ENCODE data around the gene UQCRQ. TPM values are rescaled to one million over a fixed set of nuclear protein-coding genes. Genes with fewer than 3 reads are reported as not detected.

The UQCRQ gene
- total and polyA plus RNA-seq, 2 experiments from 2014 or later = 104 to 1,308 TPM

DNA sequence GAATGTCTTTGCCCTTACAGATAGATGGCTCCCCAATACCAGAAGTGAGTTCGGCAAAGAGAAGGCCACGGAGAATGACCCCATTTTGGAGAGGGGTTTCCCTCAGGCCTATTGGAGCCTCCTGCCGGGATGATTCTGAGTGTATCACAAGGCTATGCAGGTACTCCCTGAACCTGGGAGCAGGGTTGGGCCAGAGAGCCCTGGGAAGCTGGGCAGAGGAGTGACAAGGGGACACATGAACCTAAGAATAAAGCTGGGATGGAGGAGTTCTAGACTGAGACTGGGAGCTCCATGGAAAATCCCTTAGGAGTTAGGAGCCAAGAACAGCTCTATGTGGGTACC, 7.5 kb downstream of the UQCRQ start (continued):
- TF ChIP-seq EZH2phosphoT487 (IDR thresholded peaks at IDR 0.05; ENCODE audit: unreplicated experiment) (no peak), STAT1 (IDR thresholded peaks at IDR 0.05; ENCODE audit: unreplicated experiment) (no peak), JUNB (IDR thresholded peaks at IDR 0.05; ENCODE audit: unreplicated experiment) (no peak), ZNF114 (CRISPR knock-in tag; IDR thresholded peaks at IDR 0.05) (no peak)
- TF ChIP-seq, protein P1, sequence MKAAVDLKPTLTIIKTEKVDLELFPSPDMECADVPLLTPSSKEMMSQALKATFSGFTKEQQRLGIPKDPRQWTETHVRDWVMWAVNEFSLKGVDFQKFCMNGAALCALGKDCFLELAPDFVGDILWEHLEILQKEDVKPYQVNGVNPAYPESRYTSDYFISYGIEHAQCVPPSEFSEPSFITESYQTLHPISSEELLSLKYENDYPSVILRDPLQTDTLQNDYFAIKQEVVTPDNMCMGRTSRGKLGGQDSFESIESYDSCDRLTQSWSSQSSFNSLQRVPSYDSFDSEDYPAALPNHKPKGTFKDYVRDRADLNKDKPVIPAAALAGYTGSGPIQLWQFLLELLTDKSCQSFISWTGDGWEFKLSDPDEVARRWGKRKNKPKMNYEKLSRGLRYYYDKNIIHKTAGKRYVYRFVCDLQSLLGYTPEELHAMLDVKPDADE (IDR thresholded peaks at IDR 0.05) = no peak

DNA sequence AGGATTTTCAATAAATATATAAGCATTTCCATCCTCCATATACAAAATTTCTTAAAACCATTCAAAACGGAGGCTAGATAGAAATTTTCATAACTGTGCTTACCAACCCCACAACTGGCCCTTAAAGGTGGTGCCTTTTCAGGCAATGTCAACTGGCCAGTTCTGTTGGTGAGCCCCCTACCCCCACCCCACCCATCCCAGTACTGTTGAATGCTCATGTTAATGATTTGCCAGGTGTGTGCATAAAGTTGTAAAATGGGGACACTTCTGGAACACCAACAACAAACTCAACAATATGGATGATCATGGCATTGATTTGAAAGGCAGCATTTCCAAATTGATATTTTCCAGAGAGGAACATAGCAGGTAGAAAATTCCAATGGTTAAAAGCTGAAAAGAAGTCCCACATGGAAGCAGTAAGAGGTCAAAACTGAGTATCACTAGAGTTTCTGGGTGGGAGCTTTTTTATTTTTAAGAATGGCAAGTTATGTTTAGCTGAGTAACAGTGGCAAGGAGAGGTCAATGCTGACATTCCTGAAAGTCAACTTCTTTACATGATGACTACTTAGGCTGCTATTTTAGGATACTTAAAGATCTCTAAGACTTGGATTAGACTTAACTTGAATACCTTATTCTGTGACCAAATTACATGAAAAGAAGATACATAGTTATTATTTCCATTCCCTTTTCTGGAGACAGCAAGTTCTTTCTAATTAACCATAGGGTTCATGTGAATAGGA, 9.7 kb downstream of the UQCRQ start:
- peaks cover 2% of the 10 kb centered on the region; the same call in 1 of the 2 replicates for H3F3A ChIP-seq (replicated peaks; ENCODE audit: low read depth)
- no peaks in the 10 kb centered on the region for H3K79me2 ChIP-seq (replicated peaks; ENCODE audit: insufficient read depth)
- H4K20me1 ChIP-seq (replicated peaks; ENCODE audit: insufficient read depth) = no peaks in the 10 kb centered on the region; the same call in 1 of the 2 replicates
- no peak for DNase-seq (ENCODE audit: low spot score)
- Mint-ChIP-seq H3K27ac (no peak overlapping the region), H3K9me3 (no peaks in the 10 kb centered on the region), H3K36me3 (ENCODE audit: low read depth) (peaks cover 17% of the 10 kb centered on the region), H3K27me3 (ENCODE audit: insufficient read depth, low read depth, poor library complexity) (peaks cover 5% of the 10 kb centered on the region), H3K4me3 (no peak overlapping the region), H3K4me1 (no peaks in the 10 kb centered on the region)
- H3K27ac ChIP-seq (ENCODE audit: low read depth) = no peak overlapping the region
- H3K4me1 ChIP-seq (ENCODE audit: insufficient read depth) = no peaks in the 10 kb centered on the region
- no peak overlapping the region for H3K4me3 ChIP-seq
- no peaks in the 10 kb centered on the region for H3K9me2 ChIP-seq (ENCODE audit: insufficient read depth)
- no peak overlapping the region for H3K4me2 ChIP-seq
- no peaks in the 10 kb centered on the region for H3K27me3 ChIP-seq (ENCODE audit: insufficient read depth)
- no peak for ATAC-seq
- no peak overlapping the region for H2AFZ ChIP-seq
- H3K36me3 ChIP-seq (ENCODE audit: insufficient read depth) = peaks cover 5% of the 10 kb centered on the region; the same call in 1 of the 2 replicates
- TF ChIP-seq, protein P2, sequence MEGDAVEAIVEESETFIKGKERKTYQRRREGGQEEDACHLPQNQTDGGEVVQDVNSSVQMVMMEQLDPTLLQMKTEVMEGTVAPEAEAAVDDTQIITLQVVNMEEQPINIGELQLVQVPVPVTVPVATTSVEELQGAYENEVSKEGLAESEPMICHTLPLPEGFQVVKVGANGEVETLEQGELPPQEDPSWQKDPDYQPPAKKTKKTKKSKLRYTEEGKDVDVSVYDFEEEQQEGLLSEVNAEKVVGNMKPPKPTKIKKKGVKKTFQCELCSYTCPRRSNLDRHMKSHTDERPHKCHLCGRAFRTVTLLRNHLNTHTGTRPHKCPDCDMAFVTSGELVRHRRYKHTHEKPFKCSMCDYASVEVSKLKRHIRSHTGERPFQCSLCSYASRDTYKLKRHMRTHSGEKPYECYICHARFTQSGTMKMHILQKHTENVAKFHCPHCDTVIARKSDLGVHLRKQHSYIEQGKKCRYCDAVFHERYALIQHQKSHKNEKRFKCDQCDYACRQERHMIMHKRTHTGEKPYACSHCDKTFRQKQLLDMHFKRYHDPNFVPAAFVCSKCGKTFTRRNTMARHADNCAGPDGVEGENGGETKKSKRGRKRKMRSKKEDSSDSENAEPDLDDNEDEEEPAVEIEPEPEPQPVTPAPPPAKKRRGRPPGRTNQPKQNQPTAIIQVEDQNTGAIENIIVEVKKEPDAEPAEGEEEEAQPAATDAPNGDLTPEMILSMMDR (conservative IDR thresholded peaks at IDR 0.05; ENCODE audit: low read depth in 2 of 2) = no peak
- no peak for TF ChIP-seq ZNF114 (CRISPR knock-in tag; IDR thresholded peaks at IDR 0.05)
- TF ChIP-seq JUNB (IDR thresholded peaks at IDR 0.05; ENCODE audit: unreplicated experiment) = no peak
- TF ChIP-seq EZH2 (IDR thresholded peaks at IDR 0.05; ENCODE audit: low read depth, unreplicated experiment) = no peak
- TF ChIP-seq, protein P3, sequence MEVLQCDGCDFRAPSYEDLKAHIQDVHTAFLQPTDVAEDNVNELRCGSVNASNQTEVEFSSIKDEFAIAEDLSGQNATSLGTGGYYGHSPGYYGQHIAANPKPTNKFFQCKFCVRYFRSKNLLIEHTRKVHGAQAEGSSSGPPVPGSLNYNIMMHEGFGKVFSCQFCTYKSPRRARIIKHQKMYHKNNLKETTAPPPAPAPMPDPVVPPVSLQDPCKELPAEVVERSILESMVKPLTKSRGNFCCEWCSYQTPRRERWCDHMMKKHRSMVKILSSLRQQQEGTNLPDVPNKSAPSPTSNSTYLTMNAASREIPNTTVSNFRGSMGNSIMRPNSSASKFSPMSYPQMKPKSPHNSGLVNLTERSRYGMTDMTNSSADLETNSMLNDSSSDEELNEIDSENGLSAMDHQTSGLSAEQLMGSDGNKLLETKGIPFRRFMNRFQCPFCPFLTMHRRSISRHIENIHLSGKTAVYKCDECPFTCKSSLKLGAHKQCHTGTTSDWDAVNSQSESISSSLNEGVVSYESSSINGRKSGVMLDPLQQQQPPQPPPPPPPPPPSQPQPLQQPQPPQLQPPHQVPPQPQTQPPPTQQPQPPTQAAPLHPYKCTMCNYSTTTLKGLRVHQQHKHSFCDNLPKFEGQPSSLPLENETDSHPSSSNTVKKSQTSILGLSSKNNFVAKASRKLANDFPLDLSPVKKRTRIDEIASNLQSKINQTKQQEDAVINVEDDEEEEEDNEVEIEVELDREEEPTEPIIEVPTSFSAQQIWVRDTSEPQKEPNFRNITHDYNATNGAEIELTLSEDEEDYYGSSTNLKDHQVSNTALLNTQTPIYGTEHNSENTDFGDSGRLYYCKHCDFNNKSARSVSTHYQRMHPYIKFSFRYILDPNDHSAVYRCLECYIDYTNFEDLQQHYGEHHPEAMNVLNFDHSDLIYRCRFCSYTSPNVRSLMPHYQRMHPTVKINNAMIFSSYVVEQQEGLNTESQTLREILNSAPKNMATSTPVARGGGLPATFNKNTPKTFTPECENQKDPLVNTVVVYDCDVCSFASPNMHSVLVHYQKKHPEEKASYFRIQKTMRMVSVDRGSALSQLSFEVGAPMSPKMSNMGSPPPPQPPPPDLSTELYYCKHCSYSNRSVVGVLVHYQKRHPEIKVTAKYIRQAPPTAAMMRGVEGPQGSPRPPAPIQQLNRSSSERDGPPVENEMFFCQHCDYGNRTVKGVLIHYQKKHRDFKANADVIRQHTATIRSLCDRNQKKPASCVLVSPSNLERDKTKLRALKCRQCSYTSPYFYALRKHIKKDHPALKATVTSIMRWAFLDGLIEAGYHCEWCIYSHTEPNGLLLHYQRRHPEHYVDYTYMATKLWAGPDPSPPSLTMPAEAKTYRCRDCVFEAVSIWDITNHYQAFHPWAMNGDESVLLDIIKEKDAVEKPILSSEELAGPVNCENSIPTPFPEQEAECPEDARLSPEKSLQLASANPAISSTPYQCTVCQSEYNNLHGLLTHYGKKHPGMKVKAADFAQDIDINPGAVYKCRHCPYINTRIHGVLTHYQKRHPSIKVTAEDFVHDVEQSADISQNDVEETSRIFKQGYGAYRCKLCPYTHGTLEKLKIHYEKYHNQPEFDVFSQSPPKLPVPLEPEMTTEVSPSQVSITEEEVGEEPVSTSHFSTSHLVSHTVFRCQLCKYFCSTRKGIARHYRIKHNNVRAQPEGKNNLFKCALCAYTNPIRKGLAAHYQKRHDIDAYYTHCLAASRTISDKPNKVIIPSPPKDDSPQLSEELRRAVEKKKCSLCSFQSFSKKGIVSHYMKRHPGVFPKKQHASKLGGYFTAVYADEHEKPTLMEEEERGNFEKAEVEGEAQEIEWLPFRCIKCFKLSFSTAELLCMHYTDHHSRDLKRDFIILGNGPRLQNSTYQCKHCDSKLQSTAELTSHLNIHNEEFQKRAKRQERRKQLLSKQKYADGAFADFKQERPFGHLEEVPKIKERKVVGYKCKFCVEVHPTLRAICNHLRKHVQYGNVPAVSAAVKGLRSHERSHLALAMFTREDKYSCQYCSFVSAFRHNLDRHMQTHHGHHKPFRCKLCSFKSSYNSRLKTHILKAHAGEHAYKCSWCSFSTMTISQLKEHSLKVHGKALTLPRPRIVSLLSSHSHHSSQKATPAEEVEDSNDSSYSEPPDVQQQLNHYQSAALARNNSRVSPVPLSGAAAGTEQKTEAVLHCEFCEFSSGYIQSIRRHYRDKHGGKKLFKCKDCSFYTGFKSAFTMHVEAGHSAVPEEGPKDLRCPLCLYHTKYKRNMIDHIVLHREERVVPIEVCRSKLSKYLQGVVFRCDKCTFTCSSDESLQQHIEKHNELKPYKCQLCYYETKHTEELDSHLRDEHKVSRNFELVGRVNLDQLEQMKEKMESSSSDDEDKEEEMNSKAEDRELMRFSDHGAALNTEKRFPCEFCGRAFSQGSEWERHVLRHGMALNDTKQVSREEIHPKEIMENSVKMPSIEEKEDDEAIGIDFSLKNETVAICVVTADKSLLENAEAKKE (CRISPR knock-in tag; IDR thresholded peaks at IDR 0.05) = no peak
- TF ChIP-seq CREB1 (CRISPR knock-in tag; IDR thresholded peaks at IDR 0.05; ENCODE audit: low read depth) = no peak
- TF ChIP-seq, protein P4, sequence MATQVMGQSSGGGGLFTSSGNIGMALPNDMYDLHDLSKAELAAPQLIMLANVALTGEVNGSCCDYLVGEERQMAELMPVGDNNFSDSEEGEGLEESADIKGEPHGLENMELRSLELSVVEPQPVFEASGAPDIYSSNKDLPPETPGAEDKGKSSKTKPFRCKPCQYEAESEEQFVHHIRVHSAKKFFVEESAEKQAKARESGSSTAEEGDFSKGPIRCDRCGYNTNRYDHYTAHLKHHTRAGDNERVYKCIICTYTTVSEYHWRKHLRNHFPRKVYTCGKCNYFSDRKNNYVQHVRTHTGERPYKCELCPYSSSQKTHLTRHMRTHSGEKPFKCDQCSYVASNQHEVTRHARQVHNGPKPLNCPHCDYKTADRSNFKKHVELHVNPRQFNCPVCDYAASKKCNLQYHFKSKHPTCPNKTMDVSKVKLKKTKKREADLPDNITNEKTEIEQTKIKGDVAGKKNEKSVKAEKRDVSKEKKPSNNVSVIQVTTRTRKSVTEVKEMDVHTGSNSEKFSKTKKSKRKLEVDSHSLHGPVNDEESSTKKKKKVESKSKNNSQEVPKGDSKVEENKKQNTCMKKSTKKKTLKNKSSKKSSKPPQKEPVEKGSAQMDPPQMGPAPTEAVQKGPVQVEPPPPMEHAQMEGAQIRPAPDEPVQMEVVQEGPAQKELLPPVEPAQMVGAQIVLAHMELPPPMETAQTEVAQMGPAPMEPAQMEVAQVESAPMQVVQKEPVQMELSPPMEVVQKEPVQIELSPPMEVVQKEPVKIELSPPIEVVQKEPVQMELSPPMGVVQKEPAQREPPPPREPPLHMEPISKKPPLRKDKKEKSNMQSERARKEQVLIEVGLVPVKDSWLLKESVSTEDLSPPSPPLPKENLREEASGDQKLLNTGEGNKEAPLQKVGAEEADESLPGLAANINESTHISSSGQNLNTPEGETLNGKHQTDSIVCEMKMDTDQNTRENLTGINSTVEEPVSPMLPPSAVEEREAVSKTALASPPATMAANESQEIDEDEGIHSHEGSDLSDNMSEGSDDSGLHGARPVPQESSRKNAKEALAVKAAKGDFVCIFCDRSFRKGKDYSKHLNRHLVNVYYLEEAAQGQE (IDR thresholded peaks at IDR 0.05; ENCODE audit: unreplicated experiment) = no peak
- TF ChIP-seq, protein P1 (IDR thresholded peaks at IDR 0.05) = no peak

Measured in GM23338 (cell line).